Measurements from ENCODE around the gene STMND1.

DNA sequence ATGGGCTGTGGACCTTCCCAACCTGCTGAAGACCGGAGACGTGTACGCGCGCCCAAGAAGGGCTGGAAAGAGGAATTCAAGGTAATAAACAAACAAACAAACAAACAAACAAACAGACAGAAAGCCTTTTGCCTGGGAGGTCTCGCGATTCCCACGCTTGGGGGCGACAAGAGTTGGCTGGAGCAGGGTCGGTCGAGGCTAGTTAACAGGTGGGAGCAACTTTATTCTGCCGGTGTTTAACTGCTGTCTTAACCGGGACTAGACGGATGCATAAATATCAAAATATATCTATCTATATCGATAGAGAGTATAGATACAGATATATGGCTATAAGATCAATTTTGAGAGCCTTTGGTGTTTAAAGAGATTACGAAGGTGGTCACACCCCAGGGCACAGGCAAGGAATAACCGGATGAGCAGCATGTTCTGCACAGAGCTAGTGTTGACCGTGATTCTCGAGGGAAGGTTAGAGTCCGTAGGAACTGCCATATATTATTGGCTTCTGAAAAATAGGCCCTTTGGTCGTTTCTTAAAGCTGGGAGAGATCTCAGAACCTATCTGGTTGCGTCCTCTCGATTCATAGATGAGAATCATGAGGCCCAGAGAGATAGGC is 514 bp downstream of the STMND1 start:
- TF ChIP-seq POLR2A (IDR thresholded peaks at IDR 0.05; ENCODE audit: low read depth, low read length) (no peak), TAF1 (IDR thresholded peaks at IDR 0.05; ENCODE audit: borderline replicate concordance, low read depth, low read length) (no peak)
